Parathyroid adenoma (tissue), 2 donors: ENCODE data around the gene RASA3.

ENCODE experiments used
- H2AFZ ChIP-seq: fragments of 300-600 bp; sonication (generic); one replicate; pipeline ENCODE4 v1.7.0; 2017; ENCODE audit warnings: antibody characterized with exemption, mild to moderate bottlenecking
- H3K27ac ChIP-seq: fragments of 300-600 bp; sonication (generic); one replicate; pipeline ENCODE4 v1.7.0; 2017
- H3K27me3 ChIP-seq: fragments of 300-600 bp; sonication (generic); one replicate; pipeline ENCODE4 v1.7.0; 2017; ENCODE audit warnings: low read length; ENCODE audit not compliant: control insufficient read depth, insufficient read depth
- H3K36me3 ChIP-seq: fragments of 300-600 bp; sonication (generic); one replicate; pipeline ENCODE4 v1.7.0; 2017; ENCODE audit warnings: low read length; ENCODE audit not compliant: control insufficient read depth, insufficient read depth
- H3K4me1 ChIP-seq: fragments of 300-600 bp; sonication (generic); one replicate; pipeline ENCODE4 v1.7.0; 2017; ENCODE audit warnings: control low read depth
- H3K4me2 ChIP-seq: fragments of 300-600 bp; sonication (generic); one replicate; pipeline ENCODE4 v1.7.0; 2017; ENCODE audit warnings: low read length
- H3K4me3 ChIP-seq: fragments of 300-600 bp; sonication (generic); one replicate; pipeline ENCODE4 v1.7.0; 2017; ENCODE audit warnings: low read depth, low read length
- H3K79me2 ChIP-seq: fragments of 300-600 bp; sonication (generic); one replicate; pipeline ENCODE4 v1.7.0; 2017; ENCODE audit warnings: control low read depth
- H3K9ac ChIP-seq: fragments of 300-600 bp; sonication (generic); one replicate; pipeline ENCODE4 v1.7.0; 2017; ENCODE audit warnings: mild to moderate bottlenecking
- H3K9me3 ChIP-seq: fragments of 300-600 bp; sonication (generic); one replicate; pipeline ENCODE4 v1.7.0; 2017; ENCODE audit warnings: low read length; ENCODE audit not compliant: control insufficient read depth
- TF ChIP-seq, protein P1 (sequence below): fragments of 300-600 bp; sonication (generic); IDR thresholded peaks from one replicate; pipeline ENCODE4 v1.7.0; 2017; ENCODE audit warnings: antibody characterized with exemption, mild to moderate bottlenecking
- donor health status: primary hyperparathyroidism.

Gene RASA3

DNA sequence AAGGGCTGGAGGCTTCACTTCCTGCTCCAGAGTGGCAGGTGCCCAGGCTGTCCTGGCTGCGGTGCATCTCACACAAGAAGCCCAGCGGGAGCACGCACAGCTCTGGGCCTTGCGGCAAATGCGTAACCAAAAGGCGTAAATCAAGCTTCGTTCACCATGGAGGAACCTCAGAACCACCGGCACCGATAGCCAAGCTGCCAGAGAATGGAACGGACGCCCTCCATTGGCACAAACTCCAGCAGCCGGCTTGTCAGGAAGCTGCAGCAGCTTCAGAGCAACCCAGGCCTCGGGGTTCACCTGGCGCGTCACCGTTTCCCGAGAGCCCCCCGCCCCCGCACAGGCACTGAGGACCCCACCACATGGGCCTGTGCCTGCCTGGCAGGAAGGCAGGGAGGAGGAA lies 76.7 kb downstream of the RASA3 start:
- TF ChIP-seq, protein P1, sequence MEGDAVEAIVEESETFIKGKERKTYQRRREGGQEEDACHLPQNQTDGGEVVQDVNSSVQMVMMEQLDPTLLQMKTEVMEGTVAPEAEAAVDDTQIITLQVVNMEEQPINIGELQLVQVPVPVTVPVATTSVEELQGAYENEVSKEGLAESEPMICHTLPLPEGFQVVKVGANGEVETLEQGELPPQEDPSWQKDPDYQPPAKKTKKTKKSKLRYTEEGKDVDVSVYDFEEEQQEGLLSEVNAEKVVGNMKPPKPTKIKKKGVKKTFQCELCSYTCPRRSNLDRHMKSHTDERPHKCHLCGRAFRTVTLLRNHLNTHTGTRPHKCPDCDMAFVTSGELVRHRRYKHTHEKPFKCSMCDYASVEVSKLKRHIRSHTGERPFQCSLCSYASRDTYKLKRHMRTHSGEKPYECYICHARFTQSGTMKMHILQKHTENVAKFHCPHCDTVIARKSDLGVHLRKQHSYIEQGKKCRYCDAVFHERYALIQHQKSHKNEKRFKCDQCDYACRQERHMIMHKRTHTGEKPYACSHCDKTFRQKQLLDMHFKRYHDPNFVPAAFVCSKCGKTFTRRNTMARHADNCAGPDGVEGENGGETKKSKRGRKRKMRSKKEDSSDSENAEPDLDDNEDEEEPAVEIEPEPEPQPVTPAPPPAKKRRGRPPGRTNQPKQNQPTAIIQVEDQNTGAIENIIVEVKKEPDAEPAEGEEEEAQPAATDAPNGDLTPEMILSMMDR: no peak
- no peaks in the 10 kb centered on the region for H3K9me3 ChIP-seq
- H3K4me3 ChIP-seq: no peak overlapping the region
- no peaks in the 10 kb centered on the region for H3K4me1 ChIP-seq
- H3K9ac ChIP-seq: no peak overlapping the region
- H3K27ac ChIP-seq: no peak overlapping the region
- no peak overlapping the region for H2AFZ ChIP-seq
- H3K4me2 ChIP-seq: no peak overlapping the region
- H3K79me2 ChIP-seq: no peaks in the 10 kb centered on the region
- H3K27me3 ChIP-seq: no peaks in the 10 kb centered on the region
- no peaks in the 10 kb centered on the region for H3K36me3 ChIP-seq

DNA sequence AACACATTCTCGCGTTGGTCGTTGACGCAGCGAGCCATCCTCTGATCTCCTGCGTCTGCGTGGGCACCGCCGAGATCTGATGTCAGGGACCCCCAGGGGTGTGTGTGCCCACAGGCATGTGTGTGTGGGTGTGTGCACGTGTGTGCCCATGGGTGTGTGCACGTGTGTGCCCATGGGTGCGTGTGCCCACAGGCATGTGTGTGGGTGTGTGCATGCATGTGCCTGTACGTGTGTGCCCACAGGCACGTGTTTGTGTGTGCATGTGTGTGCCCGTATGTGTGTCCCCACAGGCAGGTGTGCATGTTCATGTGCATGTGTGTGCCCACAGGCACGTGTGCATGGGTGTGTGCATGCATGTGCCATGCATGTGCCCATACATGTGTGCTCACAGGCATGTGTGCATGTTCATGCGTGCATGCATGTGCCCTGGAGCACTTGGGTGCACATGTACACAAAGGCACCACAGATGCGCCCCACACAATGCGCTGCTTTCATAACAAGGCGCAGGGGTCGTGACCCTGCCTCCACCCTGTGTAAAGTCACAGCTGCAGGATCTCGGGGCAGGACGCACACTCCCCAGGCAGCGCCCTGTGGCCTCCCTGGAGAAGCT lies 77.5 kb downstream of the RASA3 start:
- H2AFZ ChIP-seq: no peak overlapping the region
- H3K4me2 ChIP-seq: no peak overlapping the region
- H3K27me3 ChIP-seq: no peaks in the 10 kb centered on the region
- no peaks in the 10 kb centered on the region for H3K9me3 ChIP-seq
- no peak overlapping the region for H3K4me3 ChIP-seq
- no peaks in the 10 kb centered on the region for H3K79me2 ChIP-seq
- H3K36me3 ChIP-seq: no peaks in the 10 kb centered on the region
- no peak overlapping the region for H3K9ac ChIP-seq
- TF ChIP-seq, protein P1: no peak
- no peaks in the 10 kb centered on the region for H3K4me1 ChIP-seq
- H3K27ac ChIP-seq: no peak overlapping the region

DNA sequence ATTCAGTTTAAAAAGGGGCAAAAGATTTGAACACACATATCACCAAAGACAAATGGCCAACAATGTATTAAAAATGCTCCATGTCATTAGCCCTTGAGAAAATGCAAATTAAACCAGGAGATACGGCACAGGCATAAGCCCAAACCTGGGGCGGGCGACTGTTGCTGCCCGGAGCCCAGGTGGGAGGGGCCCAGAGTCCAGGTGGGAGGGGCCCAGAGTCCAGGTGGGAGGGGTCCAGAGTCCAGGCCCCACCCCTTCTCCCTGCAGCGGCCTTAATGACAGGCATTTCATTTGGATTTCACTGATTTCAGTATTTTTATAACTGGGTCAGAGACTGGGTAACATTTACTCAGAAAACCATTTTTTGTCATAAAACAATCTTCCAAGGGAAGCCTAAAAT lies 78.2 kb downstream of the RASA3 start:
- H2AFZ ChIP-seq: no peak overlapping the region
- no peaks in the 10 kb centered on the region for H3K79me2 ChIP-seq
- H3K36me3 ChIP-seq: no peaks in the 10 kb centered on the region
- H3K9ac ChIP-seq: no peak overlapping the region
- no peak overlapping the region for H3K27ac ChIP-seq
- no peak overlapping the region for H3K4me3 ChIP-seq
- no peak overlapping the region for H3K4me2 ChIP-seq
- no peaks in the 10 kb centered on the region for H3K27me3 ChIP-seq
- no peaks in the 10 kb centered on the region for H3K9me3 ChIP-seq
- TF ChIP-seq, protein P1: no peak
- H3K4me1 ChIP-seq: no peaks in the 10 kb centered on the region

DNA sequence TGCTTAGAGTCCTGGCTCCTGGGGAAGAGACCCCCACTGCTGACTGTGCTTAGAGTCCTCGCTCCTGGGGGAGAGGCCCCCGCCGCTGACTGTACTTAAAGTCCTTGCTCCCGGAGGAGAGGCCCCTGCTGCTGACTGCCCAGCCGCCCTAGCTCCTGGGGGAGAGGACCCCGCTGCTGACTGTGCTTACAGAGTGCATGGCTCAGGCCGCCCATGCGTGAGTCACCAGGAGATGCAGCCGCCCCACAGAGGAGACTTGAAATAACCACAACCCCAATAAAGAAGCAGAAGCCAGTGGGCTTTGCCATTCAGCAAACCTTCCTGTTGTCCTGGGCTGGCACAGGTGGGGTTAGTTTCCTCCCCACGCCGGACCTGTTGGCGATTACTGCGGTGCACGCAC lies 79.4 kb downstream of the RASA3 start:
- H3K27ac ChIP-seq: no peak overlapping the region
- no peaks in the 10 kb centered on the region for H3K36me3 ChIP-seq
- H3K79me2 ChIP-seq: no peaks in the 10 kb centered on the region

More for the DNA sequence above, 79.4 kb downstream of the RASA3 start:
- TF ChIP-seq, protein P1: no peak
- H3K9me3 ChIP-seq: no peaks in the 10 kb centered on the region
- no peak overlapping the region for H3K9ac ChIP-seq
- H3K4me1 ChIP-seq: no peaks in the 10 kb centered on the region
- H3K27me3 ChIP-seq: no peaks in the 10 kb centered on the region
- no peak overlapping the region for H3K4me2 ChIP-seq
- no peak overlapping the region for H2AFZ ChIP-seq
- H3K4me3 ChIP-seq: no peak overlapping the region
